ENCODE results near the gene TNIP1. TPM values are rescaled to one million over a fixed set of nuclear protein-coding genes. Genes with fewer than 3 reads are reported as not detected.

The TNIP1 gene
- total RNA-seq, 1 experiment from 2014 or later: 106 TPM

- DNase-seq (ENCODE audit: low read depth): no peak
These were observed 15.2 kb downstream of the TNIP1 start for GRCh38 chr5:151065609-151066008.

- no peak for DNase-seq (ENCODE audit: low read depth)
These were observed 15.8 kb downstream of the TNIP1 start for GRCh38 chr5:151064916-151065499.

GRCh38 chr5:151063142-151063989, 17.5 kb downstream of the TNIP1 start:
- DNase-seq (ENCODE audit: low read depth): peak; percentile 92

GRCh38 chr5:151062405-151063141, 18.3 kb downstream of the TNIP1 start:
- no peak for DNase-seq (ENCODE audit: low read depth)

GRCh38 chr5:151060742-151061141, 20.1 kb downstream of the TNIP1 start:
- peak; percentile 79 for DNase-seq (ENCODE audit: low read depth)

DNA sequence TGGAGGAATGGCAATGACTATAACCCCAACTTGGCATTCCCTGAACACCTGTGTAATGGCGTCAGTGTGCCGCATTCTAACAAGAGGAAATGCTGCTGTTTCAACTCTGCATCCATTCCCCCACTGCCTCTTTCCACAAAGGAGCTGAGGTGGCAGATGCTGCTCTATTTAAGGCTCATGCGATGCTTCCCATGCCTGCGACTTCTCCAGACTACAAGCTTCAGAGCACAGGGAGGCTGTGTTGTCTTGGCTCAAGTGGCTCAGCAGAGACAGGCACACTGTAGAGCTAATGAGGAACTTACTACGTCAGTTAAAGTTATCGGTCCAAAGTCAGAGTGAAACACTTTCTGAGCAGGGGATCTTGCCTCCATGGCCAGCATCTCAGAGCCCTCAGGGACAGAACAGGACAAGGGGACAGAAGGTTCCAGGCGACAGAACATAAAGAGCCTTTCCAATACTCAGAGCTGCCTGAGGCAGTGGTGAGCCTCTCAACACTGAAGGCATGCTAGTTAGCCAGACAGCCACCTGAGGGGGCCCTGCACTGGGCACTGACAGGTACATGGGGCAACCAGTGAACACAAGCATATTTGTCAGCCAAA, 21.8 kb downstream of the TNIP1 start:
- no peak for DNase-seq (ENCODE audit: low read depth)

- DNase-seq (ENCODE audit: low read depth): no peak
These were observed 22.5 kb downstream of the TNIP1 start for GRCh38 chr5:151058301-151058700.

DNA sequence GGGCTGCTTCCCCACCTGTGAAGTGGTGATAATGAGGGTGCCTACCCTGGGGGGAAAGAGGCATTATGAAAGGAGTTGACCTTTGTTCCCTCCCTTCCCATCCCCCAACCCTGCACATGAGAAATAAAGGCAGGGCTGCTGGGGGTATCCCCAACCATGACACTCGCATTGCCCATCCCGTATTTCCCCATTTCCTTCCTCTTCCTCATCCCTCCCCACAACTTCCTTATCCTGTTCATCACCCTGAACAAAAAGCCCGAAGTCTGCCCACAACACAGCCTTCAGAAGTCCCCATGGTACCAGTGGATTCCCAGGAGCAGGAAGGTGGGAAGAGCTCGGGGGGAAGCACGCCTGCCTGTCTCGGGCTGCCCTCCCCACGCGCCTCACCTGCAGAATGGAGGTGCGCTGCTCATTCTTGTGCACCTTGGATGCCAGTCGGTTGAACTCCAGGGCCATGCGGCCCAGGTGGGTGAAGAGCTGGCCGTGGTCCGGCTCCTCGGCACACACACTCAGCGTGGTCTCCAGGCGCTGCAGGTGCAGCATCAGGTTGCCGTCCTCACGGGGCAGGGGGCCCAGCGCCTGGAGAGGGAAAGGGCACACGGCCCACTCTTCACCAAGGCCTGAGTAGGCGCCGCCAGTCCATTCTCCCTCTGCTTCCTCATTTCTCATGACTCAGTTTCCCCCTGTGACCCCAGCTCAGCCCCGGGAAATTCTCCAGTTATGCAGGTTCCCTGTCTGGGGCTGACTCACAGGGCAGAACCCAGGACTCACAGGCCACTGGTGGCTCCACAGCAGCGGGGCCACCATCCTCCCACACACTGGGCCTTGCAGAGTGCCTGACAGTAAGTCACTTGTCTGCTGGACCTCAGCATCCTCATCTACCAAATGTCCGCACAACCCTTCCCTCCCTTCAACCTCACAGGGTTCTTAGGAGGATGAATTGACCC, 24.2 kb downstream of the TNIP1 start:
- no peak for DNase-seq (ENCODE audit: low read depth)

DNA sequence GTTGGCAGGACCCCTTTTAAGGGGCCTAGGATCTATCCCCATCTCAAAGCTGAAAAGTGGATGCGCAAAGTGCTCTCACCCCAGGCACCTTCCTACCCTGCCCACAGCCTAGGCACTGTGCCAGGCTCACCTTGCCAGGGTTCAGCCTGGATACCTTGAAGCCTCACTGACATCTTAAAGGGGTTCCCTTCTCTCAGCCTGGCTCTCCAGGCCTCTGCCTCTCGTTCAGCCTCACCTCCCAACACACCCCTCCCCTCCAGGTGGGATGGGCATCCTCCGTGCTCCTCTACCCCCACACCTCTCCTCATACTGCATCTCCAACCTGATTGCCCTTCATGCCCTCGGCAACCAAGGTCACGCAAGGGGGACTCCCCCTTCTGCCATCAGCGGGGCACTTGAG, 25.5 kb downstream of the TNIP1 start:
- DNase-seq (ENCODE audit: low read depth): no peak

DNA sequence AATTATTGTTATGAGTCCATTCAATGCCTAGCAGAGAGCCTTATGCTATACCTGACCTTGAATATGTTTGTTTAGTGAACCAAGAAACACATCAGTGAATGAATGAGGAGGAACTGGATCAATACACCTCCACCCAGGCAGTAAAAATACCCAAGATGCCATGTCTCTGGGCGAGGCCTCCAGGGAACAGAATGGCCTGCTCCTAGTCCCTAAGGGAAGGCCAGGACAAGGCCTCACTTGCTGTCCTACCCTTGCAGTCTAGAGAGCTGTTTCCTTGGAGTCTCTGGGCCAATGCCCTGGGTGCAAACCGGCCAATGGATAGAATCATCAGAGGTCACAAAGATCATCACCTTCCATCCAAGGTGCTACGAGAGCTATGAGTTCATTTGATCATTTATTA, 26.1 kb downstream of the TNIP1 start:
- no peak for DNase-seq (ENCODE audit: low read depth)

DNA sequence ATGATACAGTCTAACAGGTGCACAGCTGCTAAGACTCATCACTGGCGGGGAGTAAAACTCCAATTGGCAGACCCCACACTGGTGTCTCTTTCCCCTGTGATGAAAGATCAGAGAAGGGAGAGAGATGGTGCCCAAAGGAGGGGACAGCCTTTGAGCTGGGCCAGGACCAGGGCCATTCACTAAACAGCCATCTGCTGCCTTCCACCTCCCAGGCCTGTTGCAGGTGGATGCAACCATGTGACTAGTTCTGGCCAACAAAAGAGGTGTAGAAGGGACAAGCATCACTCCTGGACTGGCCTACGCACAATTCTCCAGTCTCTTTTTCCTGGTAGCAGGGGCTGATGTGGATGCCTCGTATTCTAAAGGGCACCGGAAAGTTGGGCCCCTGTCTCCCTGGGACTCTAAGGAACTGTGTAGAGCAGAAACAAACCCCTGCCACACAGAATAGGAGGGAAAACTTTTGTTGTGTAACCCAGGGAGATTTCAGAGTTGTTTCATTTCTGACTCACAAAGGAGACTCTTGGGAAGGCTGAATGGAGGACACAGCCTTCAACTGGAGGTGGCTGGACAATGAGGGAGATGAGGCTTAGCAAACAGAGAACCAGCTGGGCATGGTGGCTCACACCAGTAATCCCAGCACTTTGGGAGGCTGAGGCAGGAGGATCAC, 26.9 kb downstream of the TNIP1 start:
- DNase-seq (ENCODE audit: low read depth): no peak

DNA sequence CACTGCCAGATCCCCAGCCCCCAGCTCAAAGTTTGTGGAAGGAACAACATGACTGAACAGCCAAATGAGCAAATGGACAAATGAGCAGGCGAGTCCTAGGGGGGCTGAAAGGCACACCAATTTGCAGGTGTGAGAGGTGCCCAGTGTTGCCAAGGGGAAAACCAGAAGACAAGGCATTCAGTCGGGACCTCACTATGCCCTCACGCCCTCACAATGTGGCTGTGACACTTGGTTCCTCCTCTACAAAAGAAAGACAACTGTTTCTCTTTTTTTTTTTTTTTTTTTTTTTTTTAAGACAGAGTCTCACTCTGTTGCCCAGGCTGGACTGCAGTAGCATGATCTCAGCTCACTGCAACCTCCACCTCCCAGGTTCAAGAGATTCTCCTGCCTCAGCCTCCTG, 28.0 kb downstream of the TNIP1 start:
- no peak for DNase-seq (ENCODE audit: low read depth)

DNA sequence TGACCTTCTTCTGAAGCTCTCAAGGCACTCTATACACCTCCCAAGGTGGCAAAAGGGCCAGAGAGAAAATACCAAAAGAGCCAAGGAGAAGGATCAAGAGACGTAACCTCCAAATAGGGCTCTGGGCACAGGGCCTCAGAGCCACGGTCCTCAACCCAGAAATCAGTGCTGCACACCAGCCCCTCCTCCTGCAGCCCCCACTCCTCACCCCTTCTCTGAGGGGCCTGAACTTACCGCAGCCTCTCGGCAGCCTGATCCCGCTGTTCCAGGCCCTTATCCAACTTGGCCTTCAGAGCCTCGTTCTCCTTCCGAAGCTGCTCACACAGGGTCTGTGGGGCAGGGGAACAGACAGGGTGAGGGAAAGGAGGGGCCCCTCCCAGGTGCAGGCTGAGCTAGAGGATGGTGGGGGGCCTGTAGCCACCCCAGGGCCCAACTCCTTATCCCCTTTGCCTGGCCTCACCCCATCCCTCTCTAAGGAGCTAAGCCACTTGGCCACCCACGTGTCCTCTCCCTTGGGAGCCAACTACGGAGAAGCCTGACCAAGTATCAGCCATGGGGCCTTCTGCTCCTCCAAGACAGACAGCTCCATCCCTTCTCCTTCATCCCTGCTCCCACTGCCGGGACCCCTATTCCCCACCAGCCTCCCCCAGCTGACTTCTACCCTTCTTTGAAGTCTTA, 28.8 kb downstream of the TNIP1 start:
- no peak for DNase-seq (ENCODE audit: low read depth)

DNA sequence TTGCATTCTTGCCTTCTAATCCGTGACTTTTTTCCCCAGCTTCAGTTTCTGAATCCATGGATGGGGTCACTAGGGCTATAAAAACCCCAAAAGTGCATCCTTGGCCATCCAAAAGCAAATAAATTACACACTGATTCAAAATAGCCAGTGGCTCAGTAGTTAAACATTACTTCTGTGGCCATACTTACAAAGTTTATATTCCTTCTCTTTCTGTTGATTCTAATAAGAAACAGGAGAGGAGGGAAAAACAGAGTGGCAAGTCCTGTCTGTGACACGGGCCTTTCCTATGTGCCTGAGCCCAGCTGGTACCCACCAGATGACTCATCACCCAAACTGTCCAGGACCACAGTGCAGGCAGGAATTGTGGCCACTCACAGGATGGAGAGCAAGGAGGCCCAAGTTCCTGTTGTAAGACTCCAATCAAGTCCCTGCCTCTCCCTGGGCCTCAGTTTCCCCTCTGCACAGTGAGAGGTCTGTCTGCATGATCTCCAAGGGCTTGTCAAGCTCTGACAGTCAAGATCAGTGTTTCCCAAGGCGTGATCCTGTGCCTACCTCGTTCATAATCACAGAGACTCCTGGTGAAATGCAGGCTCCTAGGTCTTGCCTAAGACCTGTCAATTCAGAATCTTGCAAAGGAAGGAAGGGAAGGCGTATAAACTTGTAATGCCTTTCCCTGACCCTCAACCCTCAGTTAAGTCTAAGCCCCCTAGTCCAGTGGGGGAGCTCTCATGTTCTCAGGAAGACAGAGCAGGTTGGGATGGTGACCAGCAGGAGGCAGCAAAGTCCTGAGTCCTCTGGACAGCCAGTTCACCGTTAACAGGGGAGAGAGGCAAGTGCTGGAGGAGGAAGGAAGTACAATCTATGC, 29.5 kb downstream of the TNIP1 start:
- peak; percentile 75 for DNase-seq (ENCODE audit: low read depth)

- DNase-seq (ENCODE audit: low read depth): peak; percentile 5
These were observed 32.3 kb downstream of the TNIP1 start for GRCh38 chr5:151048526-151048925.

GRCh38 chr5:151047814-151048425, 32.9 kb downstream of the TNIP1 start:
- no peak for DNase-seq (ENCODE audit: low read depth)

DNA sequence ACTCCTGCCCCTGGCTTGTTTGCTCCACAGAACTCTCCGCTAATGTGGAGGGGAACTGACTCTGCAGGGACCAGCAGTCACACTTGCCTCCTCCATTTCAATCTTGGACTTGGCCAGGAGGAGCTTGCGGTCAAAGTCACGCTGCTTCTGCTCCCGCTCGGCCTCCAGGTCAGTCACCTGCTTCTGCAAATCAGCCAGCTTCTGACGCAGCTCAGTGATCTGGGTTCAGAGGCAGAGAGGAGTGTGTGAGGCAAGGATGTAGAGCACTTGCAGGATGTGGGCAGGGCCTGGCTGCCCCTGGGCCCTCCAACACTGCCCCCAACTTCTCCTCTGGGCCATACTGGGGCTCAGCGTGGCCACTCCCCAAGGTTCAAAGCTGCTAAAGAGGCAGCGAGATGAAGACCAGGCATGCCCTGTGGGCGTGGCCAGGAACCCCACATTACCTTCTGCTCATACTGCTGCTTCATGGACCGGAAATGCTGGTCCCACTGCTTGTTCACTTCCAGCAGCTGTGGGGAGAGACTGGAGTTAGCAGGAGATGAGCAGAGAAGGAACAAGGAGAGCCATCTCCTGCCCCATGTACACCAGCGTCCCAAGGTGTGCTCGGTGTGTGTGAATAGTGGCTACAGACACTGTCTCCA, 38.3 kb downstream of the TNIP1 start:
- DNase-seq (ENCODE audit: low read depth): no peak
